Smooth muscle cell (in vitro differentiated cells): Measurements from ENCODE around the gene HCN1. TPM values are rescaled to one million over a fixed set of nuclear protein-coding genes. Genes with fewer than 3 reads are reported as not detected.

ENCODE experiments used
- DNase-seq: peaks from one replicate; lab custom pipeline; 2025; ENCODE audit not compliant: unreplicated experiment; lab: John Stamatoyannopoulos, UW
- H2AFZ ChIP-seq: fragments of 200-600 bp; sonication (generic); 2 replicates; pipeline ENCODE4 v1.6.0; 2016; ENCODE audit warnings: antibody characterized with exemption, low read depth, mild to moderate bottlenecking
- H3F3A ChIP-seq: fragments of 200-600 bp; sonication (generic); 2 replicates; pipeline ENCODE4 v1.6.0; 2017; ENCODE audit warnings: antibody characterized with exemption, low read depth
- H3K27ac ChIP-seq: fragments of 200-600 bp; sonication (generic); 2 replicates; pipeline ENCODE4 v1.5.1; 2016; ENCODE audit warnings: low read depth, mild to moderate bottlenecking
- H3K27me3 ChIP-seq: fragments of 200-600 bp; sonication (generic); 2 replicates; pipeline ENCODE4 v1.6.1; 2016; ENCODE audit warnings: low read depth, mild to moderate bottlenecking
- H3K36me3 ChIP-seq: fragments of 200-600 bp; sonication (generic); 2 replicates; pipeline ENCODE4 v1.5.1; 2016; ENCODE audit warnings: low read depth
- H3K4me1 ChIP-seq: fragments of 200-600 bp; sonication (generic); 2 replicates; pipeline ENCODE4 v1.5.1; 2016; ENCODE audit warnings: low read depth
- H3K4me2 ChIP-seq: fragments of 200-600 bp; sonication (generic); 2 replicates; pipeline ENCODE4 v1.6.0; 2016; ENCODE audit warnings: mild to moderate bottlenecking
- H3K4me3 ChIP-seq: fragments of 200-600 bp; sonication (generic); 2 replicates; pipeline ENCODE4 v1.5.1; 2016; ENCODE audit warnings: mild to moderate bottlenecking
- H3K79me2 ChIP-seq: fragments of 200-600 bp; sonication (generic); 2 replicates; pipeline ENCODE4 v1.6.0; 2016; ENCODE audit warnings: low read depth, mild to moderate bottlenecking
- H3K9ac ChIP-seq: fragments of 200-600 bp; sonication (generic); 2 replicates; pipeline ENCODE4 v1.6.0; 2016; ENCODE audit warnings: low read depth
- H3K9me3 ChIP-seq: fragments of 200-600 bp; sonication (generic); replicated peaks from 2 replicates; pipeline ENCODE4 v1.5.1; 2016; ENCODE audit warnings: low read depth
- H4K20me1 ChIP-seq: fragments of 200-600 bp; sonication (generic); 2 replicates; pipeline ENCODE4 v1.6.0; 2016; ENCODE audit warnings: low read depth
- CTCF ChIP-seq: fragments of 200-600 bp; sonication (generic); IDR thresholded peaks from 2 replicates; pipeline ENCODE4 v1.5.1; 2017; ENCODE audit warnings: borderline replicate concordance, mild to moderate bottlenecking, antibody characterized with exemption; ENCODE audit not compliant: insufficient read depth, poor library complexity, severe bottlenecking
- WGBS: methylation state at CpG from one replicate; pipeline ENCODE4 v1.1.7; 2016; ENCODE audit warnings: low lambda C conversion rate; 5-methylcytosine and 5-hydroxymethylcytosine counted together
- polyA plus RNA-seq: library from polyadenylated mRNA; unstranded; fragments of >200 nt; fragmentation: Nextera tagmentation; extraction: Ambion mirVana; gene quantifications from 2 replicates; pipeline ENCODE4 v1.2.1, GENCODE V29; 2016
- total RNA-seq: library from RNA; depleted of rRNA; stranded (reverse); fragments of >200 nt; gene quantifications from 2 replicates; pipeline ENCODE4 v1.2.3, GENCODE V29; 2014

Gene HCN1
- total and polyA plus RNA-seq, 2 experiments from 2014 or later: not detected

- H3K27me3 ChIP-seq: peaks cover 30% of the 10 kb centered on the region
- no peak overlapping the region for H2AFZ ChIP-seq
- H3K27ac ChIP-seq: no peak overlapping the region
- no peaks in the 10 kb centered on the region for H3K4me1 ChIP-seq
- WGBS: 58% methylated on average over 6 of the region's 6 CpGs
- H3K4me3 ChIP-seq: no peak overlapping the region
- H3K9ac ChIP-seq: no peak overlapping the region
- no peaks in the 10 kb centered on the region for H3K36me3 ChIP-seq
- H4K20me1 ChIP-seq: no peaks in the 10 kb centered on the region
- no peaks in the 10 kb centered on the region for H3K9me3 ChIP-seq
- TF ChIP-seq CTCF: no peak
- DNase-seq: no peak
- H3K79me2 ChIP-seq: no peaks in the 10 kb centered on the region
- H3F3A ChIP-seq: no peaks in the 10 kb centered on the region
- H3K4me2 ChIP-seq: no peak overlapping the region
Observed at GRCh38 chr5:45697201-45697600, 1.0 kb upstream of the HCN1 start.

GRCh38 chr5:45695804-45696156 lies 400 bp downstream of the HCN1 start:
- Histone ChIP-seq H3K9ac (no peak overlapping the region), H2AFZ (no peak overlapping the region), H3K79me2 (no peaks in the 10 kb centered on the region), H3K36me3 (no peaks in the 10 kb centered on the region), H3K4me1 (no peaks in the 10 kb centered on the region), H3F3A (no peaks in the 10 kb centered on the region), H3K4me3 (peak overlapping the region; percentile 36), H3K4me2 (peak overlapping the region; percentile 83), H3K27me3 (peaks cover 30% of the 10 kb centered on the region), H3K9me3 (no peaks in the 10 kb centered on the region), H3K27ac (no peak overlapping the region), H4K20me1 (no peaks in the 10 kb centered on the region)
- WGBS: 0% methylated on average over 15 of the region's 59 CpGs
- TF ChIP-seq CTCF: no peak
- DNase-seq: no peak

- no peaks in the 10 kb centered on the region for H3K4me1 ChIP-seq
- no peaks in the 10 kb centered on the region for H3K79me2 ChIP-seq
- no peaks in the 10 kb centered on the region for H3K36me3 ChIP-seq
- peak overlapping the region; percentile 36 for H3K4me3 ChIP-seq
- H2AFZ ChIP-seq: no peak overlapping the region
- H3K27me3 ChIP-seq: peaks cover 30% of the 10 kb centered on the region
- no peak overlapping the region for H3K27ac ChIP-seq
- H4K20me1 ChIP-seq: no peaks in the 10 kb centered on the region
- H3F3A ChIP-seq: no peaks in the 10 kb centered on the region
- 3% methylated on average over 35 of the region's 51 CpGs for WGBS
- H3K9ac ChIP-seq: no peak overlapping the region
- no peak for DNase-seq
- TF ChIP-seq CTCF: no peak
- H3K4me2 ChIP-seq: peak overlapping the region; percentile 83
- H3K9me3 ChIP-seq: no peaks in the 10 kb centered on the region
Observed at GRCh38 chr5:45694971-45695803, 993 bp downstream of the HCN1 start.

- H3K36me3 ChIP-seq: no peaks in the 10 kb centered on the region
- no peaks in the 10 kb centered on the region for H3K79me2 ChIP-seq
- no peak for DNase-seq
- no peaks in the 10 kb centered on the region for H4K20me1 ChIP-seq
- H3K4me1 ChIP-seq: no peaks in the 10 kb centered on the region
- H3K4me2 ChIP-seq: no peak overlapping the region
- no peak overlapping the region for H3K27ac ChIP-seq
- TF ChIP-seq CTCF: no peak
- H3F3A ChIP-seq: no peaks in the 10 kb centered on the region
- no peak overlapping the region for H2AFZ ChIP-seq
- H3K4me3 ChIP-seq: no peak overlapping the region
- H3K9ac ChIP-seq: no peak overlapping the region
- WGBS: 27% methylated on average over 14 of the region's 14 CpGs
- peaks cover 30% of the 10 kb centered on the region for H3K27me3 ChIP-seq
- H3K9me3 ChIP-seq: no peaks in the 10 kb centered on the region
Observed at GRCh38 chr5:45694255-45694814, 1.8 kb downstream of the HCN1 start.
